GM12872 (cell line): Measurements from ENCODE around the gene NF2.

ENCODE experiments used
- CTCF ChIP-seq: IDR thresholded peaks from 3 replicates; pipeline ENCODE4 v1.5.1; 2011; ENCODE audit warnings: low read depth, mild to moderate bottlenecking, low read length, moderate library complexity; ENCODE audit not compliant: insufficient read depth

Gene NF2

DNA sequence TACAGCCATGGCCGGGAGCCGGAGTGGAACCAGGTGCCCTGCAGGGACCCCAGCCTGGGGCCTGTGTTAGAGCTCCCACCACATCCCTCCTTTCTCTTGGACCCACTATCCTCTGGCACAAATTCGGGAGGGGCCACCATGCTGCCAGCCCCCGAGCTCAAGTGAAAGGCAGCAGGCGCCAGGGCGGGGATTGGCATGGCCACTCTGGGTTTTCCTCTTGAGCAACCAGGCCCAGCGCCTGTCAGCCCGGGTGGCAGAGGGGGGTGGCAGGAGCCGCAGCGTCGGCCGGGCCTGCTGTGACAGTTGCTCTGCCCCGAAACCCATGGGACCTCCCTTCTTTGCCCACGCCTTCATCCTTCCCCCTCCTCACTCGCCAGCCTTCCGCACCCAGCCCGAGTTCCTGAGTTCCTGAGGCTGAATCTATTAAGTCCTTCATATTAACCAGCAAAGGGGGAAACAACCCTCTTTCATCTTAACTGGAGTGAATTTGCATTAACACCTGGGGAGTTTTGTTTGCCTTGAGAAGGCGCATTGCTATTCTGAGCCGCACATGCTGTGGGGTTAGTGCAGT, 99.6 kb downstream of the NF2 start:
- TF ChIP-seq CTCF: no peak

DNA sequence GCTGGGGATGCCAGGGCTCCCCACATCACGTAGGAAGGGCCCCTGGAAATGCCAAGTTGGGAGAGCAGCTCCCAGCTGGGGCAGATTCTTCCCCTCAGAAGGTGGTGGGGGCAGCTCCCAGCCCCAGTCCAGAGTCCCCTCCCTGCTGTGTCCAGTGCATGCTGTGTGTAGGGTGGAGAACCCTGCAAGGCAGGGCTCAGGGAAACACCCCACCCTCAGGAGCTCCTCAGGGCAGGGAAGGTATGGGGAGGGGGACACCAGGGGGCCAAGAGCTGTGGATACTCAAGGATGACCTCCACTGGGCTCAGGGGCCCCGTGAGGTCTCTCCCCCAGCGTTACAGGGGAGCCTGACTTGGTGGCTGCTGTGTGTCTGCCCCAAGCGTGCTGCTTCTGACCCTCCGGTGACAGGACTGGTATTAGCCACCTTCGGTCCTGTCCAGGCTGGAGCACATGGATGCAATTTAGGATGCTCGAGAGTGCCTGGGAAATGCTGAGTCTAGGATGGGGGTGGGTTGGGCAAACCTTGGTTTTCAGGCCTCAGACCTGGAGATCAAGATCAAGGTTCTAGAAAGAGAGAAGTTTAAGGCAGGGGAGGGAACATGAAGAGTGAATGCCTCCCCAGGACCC, 100.2 kb downstream of the NF2 start:
- TF ChIP-seq CTCF: no peak

DNA sequence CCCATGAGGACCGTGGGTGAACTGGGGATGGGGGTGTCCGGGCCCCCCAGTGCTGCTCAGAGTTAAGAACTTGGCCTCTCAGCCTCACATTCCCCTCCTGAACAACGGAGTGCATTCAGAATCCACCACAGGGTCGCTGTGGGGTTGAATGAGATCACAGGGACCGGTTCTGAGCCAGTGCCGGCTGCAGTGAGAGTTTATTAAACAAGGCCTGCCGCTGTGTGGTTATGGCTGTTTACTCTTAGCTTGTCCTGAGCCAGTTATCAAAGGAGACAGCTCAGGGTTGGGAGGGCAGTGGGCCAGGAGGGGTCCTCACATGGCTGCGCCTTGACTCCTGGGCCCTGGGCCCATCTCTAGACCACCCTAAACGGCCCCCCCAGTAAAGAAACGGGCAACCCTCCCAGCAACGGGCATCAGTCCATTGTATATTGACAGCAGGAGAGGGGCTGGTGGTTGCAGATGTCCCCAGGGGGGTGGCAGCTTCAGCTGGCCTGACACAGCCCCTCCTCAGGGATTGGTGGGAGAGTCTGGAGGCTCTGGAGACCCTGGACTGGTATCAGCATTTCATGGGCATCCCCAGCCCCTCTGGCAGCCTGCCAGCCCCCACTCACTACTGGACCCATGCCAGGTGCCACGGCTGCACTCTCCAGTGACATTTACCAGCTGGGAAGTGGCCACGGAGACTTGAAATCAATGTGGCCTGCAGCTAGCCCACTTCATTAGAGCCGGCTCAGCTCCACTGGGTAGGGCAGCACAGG, 101.3 kb downstream of the NF2 start:
- TF ChIP-seq CTCF: no peak

GRCh38 chr22:29705651-29706050, 102.2 kb downstream of the NF2 start:
- TF ChIP-seq CTCF: no peak

GRCh38 chr22:29706486-29706885, 103.1 kb downstream of the NF2 start:
- TF ChIP-seq CTCF: no peak

- TF ChIP-seq CTCF: no peak
Measured at GRCh38 chr22:29707010-29707409, 103.6 kb downstream of the NF2 start.

DNA sequence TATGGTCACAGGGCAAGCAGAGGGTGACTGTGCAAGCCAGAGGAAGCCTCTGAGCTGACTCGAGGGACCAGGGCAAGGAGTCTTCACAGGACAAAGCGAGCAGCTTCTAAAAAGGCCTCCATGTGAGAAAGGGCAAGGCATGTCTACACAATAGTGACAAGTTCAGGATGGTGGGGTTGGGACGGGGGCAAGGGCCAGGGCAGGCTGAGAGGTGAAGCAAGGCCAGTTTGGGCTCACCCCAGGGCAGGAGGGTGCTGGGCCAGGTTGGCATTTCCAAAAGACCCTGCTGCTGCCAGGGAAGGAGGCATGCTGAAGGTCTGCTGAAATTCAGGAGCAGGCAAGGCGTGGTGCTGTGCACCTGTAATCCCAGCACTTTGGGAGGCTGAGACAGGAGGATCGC, 104.0 kb downstream of the NF2 start:
- no peak for TF ChIP-seq CTCF
